ENCODE data around the gene C10orf62. TPM values are rescaled to one million over a fixed set of nuclear protein-coding genes. Genes with fewer than 3 reads are reported as not detected.

Gene C10orf62
- total and polyA plus RNA-seq, 2 donors (not counting 3 experiments of a cell fraction or from before 2014, with no cell fraction given) = not detected

DNA sequence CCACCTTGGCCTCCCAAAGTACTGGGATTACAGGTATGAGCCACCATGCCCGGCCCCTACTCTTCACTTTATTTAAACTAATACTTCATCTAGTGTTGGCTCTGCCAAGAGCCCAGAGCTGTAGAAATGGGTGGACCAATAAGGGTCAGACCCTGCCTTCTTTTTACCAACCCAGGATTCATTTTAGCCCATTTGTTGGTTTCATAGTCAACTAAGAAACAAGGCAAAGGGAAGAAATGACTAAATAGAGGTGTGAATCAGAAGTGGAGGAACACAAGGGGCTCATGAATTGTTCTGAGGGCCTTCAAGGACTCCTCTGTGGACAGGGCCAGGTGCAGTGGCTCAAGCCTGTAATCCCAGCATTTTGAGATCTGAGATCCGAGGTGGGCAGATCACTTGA, 15.8 kb upstream of the C10orf62 start:
- no peaks in the 10 kb centered on the region for H3K27me3 ChIP-seq (ENCODE audit: control insufficient read depth in 2 of 2, insufficient read depth in 2 of 2, low read length in 2 of 2)
- H3K27ac ChIP-seq (ENCODE audit: insufficient read depth, low read depth, low read length) = no peak overlapping the region
- peaks cover 0 to 31% of the 10 kb centered on the region in 2 experiments for H3K36me3 ChIP-seq (ENCODE audit: control insufficient read depth in 2 of 2, extremely low read depth in 1 of 2, insufficient read depth in 2 of 2, low read length in 2 of 2)
- H3K4me2 ChIP-seq (ENCODE audit: insufficient read depth, low read length) = no peak overlapping the region
- dilution Hi-C loops (cut with MboI; ENCODE audit: extremely low pct_ligation_motif_present, low sequenced_read_pairs) = no loop called here
- no peaks in the 10 kb centered on the region for H3K9me3 ChIP-seq (replicated peaks; ENCODE audit: control insufficient read depth, insufficient read depth, low read length)
- no peaks in the 10 kb centered on the region for H4K20me1 ChIP-seq (replicated peaks; ENCODE audit: control insufficient read depth, extremely low read depth, insufficient read depth, low read length)
- ChIA-PET POLR2A (interaction anchor here (0.7 kb wide), 1 partner anchor 23 kb away, joined by 3 read pairs; no protein-coding TSS in a partner anchor), CTCF (interaction anchor here (1.4 to 8.2 kb wide), 4 partner anchors 8 to 40 kb away, joined by 4 to 304 read pairs (median 12); no protein-coding TSS in a partner anchor)
- H3K4me3 ChIP-seq (replicated peaks in 1 of 3; ENCODE audit: insufficient read depth in 1 of 3, low read depth in 1 of 3, low read length in 3 of 3) = no peak overlapping the region
- H3K4me1 ChIP-seq (ENCODE audit: control insufficient read depth, extremely low read depth, insufficient read depth, low read length) = peaks cover 14% of the 10 kb centered on the region
- H3K79me2 ChIP-seq (ENCODE audit: control insufficient read depth, insufficient read depth, low read length) = no peaks in the 10 kb centered on the region
- BruUV-seq (replicated peaks) = no TSS peak
- no peaks in the 10 kb centered on the region for H3K9me1 ChIP-seq (replicated peaks; ENCODE audit: control insufficient read depth, extremely low read depth, insufficient read depth, low read length)
- FAIRE-seq (no peak), DNase-seq (ENCODE audit: low read depth, low spot score) (no peak)
- no peak overlapping the region for H3K9ac ChIP-seq (replicated peaks; ENCODE audit: extremely low read depth, insufficient read depth, low read length)
- TF ChIP-seq GATA2 (IDR thresholded peaks at IDR 0.05; ENCODE audit: insufficient read depth, insufficient read length, low read depth, low read length) = no peak
- no peak for TF ChIP-seq MAX (IDR thresholded peaks at IDR 0.05; ENCODE audit: insufficient read depth, insufficient read length)
- no peak for TF ChIP-seq EZH2 (IDR thresholded peaks at IDR 0.05; ENCODE audit: borderline replicate concordance, low read depth, low read length, severe bottlenecking)
- no peak for TF ChIP-seq JUN (IDR thresholded peaks at IDR 0.05; ENCODE audit: borderline replicate concordance, insufficient read depth, insufficient read length, low read depth)
- TF ChIP-seq, protein P1, sequence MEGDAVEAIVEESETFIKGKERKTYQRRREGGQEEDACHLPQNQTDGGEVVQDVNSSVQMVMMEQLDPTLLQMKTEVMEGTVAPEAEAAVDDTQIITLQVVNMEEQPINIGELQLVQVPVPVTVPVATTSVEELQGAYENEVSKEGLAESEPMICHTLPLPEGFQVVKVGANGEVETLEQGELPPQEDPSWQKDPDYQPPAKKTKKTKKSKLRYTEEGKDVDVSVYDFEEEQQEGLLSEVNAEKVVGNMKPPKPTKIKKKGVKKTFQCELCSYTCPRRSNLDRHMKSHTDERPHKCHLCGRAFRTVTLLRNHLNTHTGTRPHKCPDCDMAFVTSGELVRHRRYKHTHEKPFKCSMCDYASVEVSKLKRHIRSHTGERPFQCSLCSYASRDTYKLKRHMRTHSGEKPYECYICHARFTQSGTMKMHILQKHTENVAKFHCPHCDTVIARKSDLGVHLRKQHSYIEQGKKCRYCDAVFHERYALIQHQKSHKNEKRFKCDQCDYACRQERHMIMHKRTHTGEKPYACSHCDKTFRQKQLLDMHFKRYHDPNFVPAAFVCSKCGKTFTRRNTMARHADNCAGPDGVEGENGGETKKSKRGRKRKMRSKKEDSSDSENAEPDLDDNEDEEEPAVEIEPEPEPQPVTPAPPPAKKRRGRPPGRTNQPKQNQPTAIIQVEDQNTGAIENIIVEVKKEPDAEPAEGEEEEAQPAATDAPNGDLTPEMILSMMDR (IDR thresholded peaks at IDR 0.05; ENCODE audit: extremely low read depth in 1 of 2, insufficient read depth in 1 of 2, low read depth in 1 of 2, low read length in 2 of 2) = no peak
- TF ChIP-seq POLR2A (IDR thresholded peaks at IDR 0.05; ENCODE audit: low read depth, low read length) = no peak
- TF ChIP-seq MYC (IDR thresholded peaks at IDR 0.05; ENCODE audit: low read depth, low read length) = no peak
- no peak for TF ChIP-seq POLR2AphosphoS5 (IDR thresholded peaks at IDR 0.05; ENCODE audit: insufficient read depth, low read depth, low read length)
- no peak for TF ChIP-seq FOS (IDR thresholded peaks at IDR 0.05; ENCODE audit: borderline replicate concordance, insufficient read depth, low read length)
- intact Hi-C loops (cut with micrococcal nuclease) = loop anchor here (1.0 to 2.0 kb wide), 3 partner anchors 23 to 157 kb away; no protein-coding TSS in a partner anchor
- H2AFZ ChIP-seq (ENCODE audit: low read depth, low read length) = no peak overlapping the region

All from endothelial cell of umbilical vein (primary cell).